ENCODE results near the gene OLFM2. TPM values are rescaled to one million over a fixed set of nuclear protein-coding genes. Genes with fewer than 3 reads are reported as not detected.
A peak's percentile ranks its signal among the peaks of the same experiment; 100 is the strongest.
"Not testable (repeated sequence)": the region's sequence is repeated elsewhere in the genome, so short reads cannot be mapped to it uniquely, and the experiment has no call there.

Gene OLFM2
- total RNA-seq, 1 experiment from 2014 or later: 106 TPM

DNA sequence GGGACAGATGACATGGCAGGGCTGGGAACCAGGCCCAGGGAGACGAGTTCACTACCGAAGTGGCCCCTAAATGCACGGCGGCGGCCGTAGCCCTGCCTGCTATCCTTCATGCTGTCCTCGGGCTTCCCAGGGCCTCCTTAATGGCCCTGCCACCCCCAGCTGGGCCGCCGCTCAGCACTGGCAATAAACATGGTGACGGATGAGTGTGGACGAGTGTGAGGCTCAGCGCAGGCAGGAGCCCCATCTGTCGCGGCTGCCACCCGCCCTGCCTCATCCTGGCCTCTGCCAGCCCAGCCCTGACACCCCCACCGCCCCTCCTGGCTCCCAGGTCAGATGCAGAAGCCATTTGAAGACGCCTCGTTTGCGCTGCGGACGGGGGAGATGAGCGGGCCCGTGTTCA is 87.6 kb downstream of the OLFM2 start:
- Histone ChIP-seq H3K27ac (ENCODE audit: low read depth, low read length, poor library complexity, severe bottlenecking) (no peak overlapping the region), H3K4me3 (ENCODE audit: low read depth, low read length, poor library complexity, severe bottlenecking) (no peak overlapping the region), H3K27me3 (replicated peaks; ENCODE audit: insufficient read depth, low read depth, low read length, poor library complexity) (no peaks in the 10 kb centered on the region), H3K4me1 (ENCODE audit: insufficient read depth, low read length, poor library complexity, severe bottlenecking) (peaks cover 14% of the 10 kb centered on the region), H3K36me3 (ENCODE audit: insufficient read depth, low read length, poor library complexity, severe bottlenecking) (peaks cover 9% of the 10 kb centered on the region), H3K9me3 (ENCODE audit: low read depth, low read length, poor library complexity, severe bottlenecking) (no peaks in the 10 kb centered on the region)
- BruUV-seq (replicated peaks): no TSS peak
- DNase-seq (ENCODE audit: low spot score): no peak
- TF ChIP-seq, protein P1, sequence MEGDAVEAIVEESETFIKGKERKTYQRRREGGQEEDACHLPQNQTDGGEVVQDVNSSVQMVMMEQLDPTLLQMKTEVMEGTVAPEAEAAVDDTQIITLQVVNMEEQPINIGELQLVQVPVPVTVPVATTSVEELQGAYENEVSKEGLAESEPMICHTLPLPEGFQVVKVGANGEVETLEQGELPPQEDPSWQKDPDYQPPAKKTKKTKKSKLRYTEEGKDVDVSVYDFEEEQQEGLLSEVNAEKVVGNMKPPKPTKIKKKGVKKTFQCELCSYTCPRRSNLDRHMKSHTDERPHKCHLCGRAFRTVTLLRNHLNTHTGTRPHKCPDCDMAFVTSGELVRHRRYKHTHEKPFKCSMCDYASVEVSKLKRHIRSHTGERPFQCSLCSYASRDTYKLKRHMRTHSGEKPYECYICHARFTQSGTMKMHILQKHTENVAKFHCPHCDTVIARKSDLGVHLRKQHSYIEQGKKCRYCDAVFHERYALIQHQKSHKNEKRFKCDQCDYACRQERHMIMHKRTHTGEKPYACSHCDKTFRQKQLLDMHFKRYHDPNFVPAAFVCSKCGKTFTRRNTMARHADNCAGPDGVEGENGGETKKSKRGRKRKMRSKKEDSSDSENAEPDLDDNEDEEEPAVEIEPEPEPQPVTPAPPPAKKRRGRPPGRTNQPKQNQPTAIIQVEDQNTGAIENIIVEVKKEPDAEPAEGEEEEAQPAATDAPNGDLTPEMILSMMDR (conservative IDR thresholded peaks at IDR 0.05; ENCODE audit: low read depth, low read length): no peak
- TF ChIP-seq EZH2 (IDR thresholded peaks at IDR 0.05; ENCODE audit: borderline replicate concordance, low read depth, low read length, poor library complexity, severe bottlenecking): no peak
- ChIA-PET POLR2A (ENCODE audit: low non-redundant PET) (no interaction called here), CTCF (no interaction called here)
- intact Hi-C loops (cut with micrococcal nuclease; ENCODE audit: unreplicated experiment): loop anchor here (5.0 kb wide), 1 partner anchor 64 kb away; no protein-coding TSS in a partner anchor

DNA sequence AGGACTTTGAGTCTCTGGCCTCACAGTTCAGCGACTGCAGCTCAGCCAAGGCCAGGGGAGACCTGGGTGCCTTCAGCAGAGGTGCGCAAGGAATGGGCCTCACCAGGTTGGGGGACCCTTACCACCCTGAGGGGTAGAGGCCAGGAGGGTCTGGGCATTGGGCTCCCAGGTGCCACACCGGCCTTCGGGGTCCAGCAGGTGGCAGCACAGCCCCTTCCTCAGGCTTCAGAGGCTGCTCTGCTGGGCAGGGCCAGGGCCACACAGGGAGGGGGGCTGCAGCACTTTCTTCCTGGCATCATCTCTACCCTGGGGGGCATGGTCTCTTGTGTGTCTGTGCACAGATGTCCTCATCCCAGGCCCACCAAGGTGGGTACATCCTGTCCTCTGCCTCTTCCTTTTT is 88.3 kb downstream of the OLFM2 start:
- BruUV-seq (replicated peaks): no TSS peak
- H3K36me3 ChIP-seq (ENCODE audit: insufficient read depth, low read length, poor library complexity, severe bottlenecking): peaks cover 16% of the 10 kb centered on the region
- H3K9me3 ChIP-seq (ENCODE audit: low read depth, low read length, poor library complexity, severe bottlenecking): no peaks in the 10 kb centered on the region
- H3K27me3 ChIP-seq (replicated peaks; ENCODE audit: insufficient read depth, low read depth, low read length, poor library complexity): no peaks in the 10 kb centered on the region
- no peak overlapping the region for H3K4me3 ChIP-seq (ENCODE audit: low read depth, low read length, poor library complexity, severe bottlenecking)
- DNase-seq (ENCODE audit: low spot score): no peak
- no peak overlapping the region for H3K27ac ChIP-seq (ENCODE audit: low read depth, low read length, poor library complexity, severe bottlenecking)
- TF ChIP-seq EZH2 (IDR thresholded peaks at IDR 0.05; ENCODE audit: borderline replicate concordance, low read depth, low read length, poor library complexity, severe bottlenecking): no peak
- TF ChIP-seq, protein P1 (conservative IDR thresholded peaks at IDR 0.05; ENCODE audit: low read depth, low read length): peak; percentile 64
- POLR2A ChIA-PET (ENCODE audit: low non-redundant PET): no interaction called here
- intact Hi-C loops (cut with micrococcal nuclease; ENCODE audit: unreplicated experiment): loop anchor here (5.0 kb wide), 1 partner anchor 64 kb away; no protein-coding TSS in a partner anchor
- CTCF ChIA-PET: no interaction called here
- H3K4me1 ChIP-seq (ENCODE audit: insufficient read depth, low read length, poor library complexity, severe bottlenecking): peaks cover 14% of the 10 kb centered on the region

DNA sequence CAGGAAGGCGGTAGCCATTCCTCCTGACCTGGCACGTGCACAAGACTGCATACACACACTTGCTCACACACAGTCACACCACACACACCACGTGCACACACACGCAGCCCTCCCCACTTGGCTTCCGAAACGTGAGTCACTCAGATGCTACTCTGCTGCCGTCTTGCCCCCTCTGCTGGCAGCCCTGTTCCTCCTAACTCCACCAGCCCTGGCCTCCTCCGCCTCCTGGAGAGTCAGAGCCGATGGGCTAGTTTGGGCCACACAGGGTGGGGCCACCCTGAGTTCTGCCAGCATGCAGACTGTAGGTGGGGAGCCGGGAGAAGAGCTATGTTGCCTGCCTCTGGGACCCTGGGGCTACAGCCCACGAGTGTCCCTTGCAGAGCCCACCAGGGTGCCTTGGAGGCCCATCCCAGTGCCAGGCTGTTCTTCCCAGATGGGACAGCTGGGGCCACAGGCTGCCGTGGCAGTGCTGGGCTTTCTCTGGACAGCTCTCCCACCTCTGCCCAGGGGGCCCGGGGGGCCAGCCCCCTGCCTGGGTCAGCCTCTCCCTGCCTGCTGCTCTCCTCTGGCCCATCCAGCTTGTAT is 89.1 kb downstream of the OLFM2 start:
- DNase-seq (ENCODE audit: low spot score): peak; percentile 81
- no TSS peak for BruUV-seq (replicated peaks)
- H3K27me3 ChIP-seq (replicated peaks; ENCODE audit: insufficient read depth, low read depth, low read length, poor library complexity): no peaks in the 10 kb centered on the region
- no peaks in the 10 kb centered on the region for H3K9me3 ChIP-seq (ENCODE audit: low read depth, low read length, poor library complexity, severe bottlenecking)
- H3K36me3 ChIP-seq (ENCODE audit: insufficient read depth, low read length, poor library complexity, severe bottlenecking): peaks cover 25% of the 10 kb centered on the region
- no peak overlapping the region for H3K4me3 ChIP-seq (ENCODE audit: low read depth, low read length, poor library complexity, severe bottlenecking)
- ChIA-PET POLR2A (ENCODE audit: low non-redundant PET) (interaction anchor here (0.6 kb wide), 1 partner anchor 348 kb away, joined by 3 read pairs; the partner anchor contains the start of gene DNMT1), CTCF (interaction anchor here (0.6 to 0.7 kb wide), 3 partner anchors 11 to 1154 kb away, joined by 3 to 4 read pairs (median 3); no protein-coding TSS in a partner anchor)
- H3K27ac ChIP-seq (ENCODE audit: low read depth, low read length, poor library complexity, severe bottlenecking): peak overlapping the region; percentile 42
- intact Hi-C loops (cut with micrococcal nuclease; ENCODE audit: unreplicated experiment): loop anchor here (5.0 kb wide), 1 partner anchor 65 kb away; no protein-coding TSS in a partner anchor
- no peak for TF ChIP-seq EZH2 (IDR thresholded peaks at IDR 0.05; ENCODE audit: borderline replicate concordance, low read depth, low read length, poor library complexity, severe bottlenecking)
- TF ChIP-seq, protein P1 (conservative IDR thresholded peaks at IDR 0.05; ENCODE audit: low read depth, low read length): peak; percentile 70
- H3K4me1 ChIP-seq (ENCODE audit: insufficient read depth, low read length, poor library complexity, severe bottlenecking): peaks cover 14% of the 10 kb centered on the region

DNA sequence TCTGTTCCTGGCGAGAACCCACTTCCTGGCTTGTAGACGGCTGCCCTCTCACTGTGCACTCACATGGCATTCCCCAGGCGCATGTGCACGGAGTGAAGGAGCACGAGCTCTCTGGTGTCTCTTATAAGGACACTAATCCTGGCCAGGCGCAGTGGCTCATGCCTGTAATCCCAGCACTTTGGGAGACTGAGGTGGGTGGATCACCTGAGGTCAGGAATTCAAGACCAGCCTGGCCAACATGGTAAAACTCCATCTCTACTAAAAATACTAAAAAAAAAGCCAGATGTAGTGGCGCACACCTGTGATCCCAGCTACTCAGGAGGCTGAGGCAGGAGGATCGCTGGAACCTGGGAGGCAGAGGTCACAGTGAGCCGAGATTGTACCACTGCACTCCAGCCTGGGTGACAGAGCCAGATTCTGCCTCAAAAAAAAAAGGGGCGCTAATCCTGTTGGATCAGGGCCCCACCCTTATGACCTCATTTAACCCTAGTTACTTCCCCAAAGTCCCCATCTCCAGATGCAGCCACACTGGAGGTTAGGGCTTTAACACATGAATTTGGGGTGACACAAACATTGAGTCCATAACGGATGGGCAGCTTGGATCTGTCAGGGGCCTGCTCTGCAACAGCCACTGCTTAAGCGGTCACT is 92.6 kb downstream of the OLFM2 start:
- H3K9me3 ChIP-seq (ENCODE audit: low read depth, low read length, poor library complexity, severe bottlenecking); H3K27ac ChIP-seq (ENCODE audit: low read depth, low read length, poor library complexity, severe bottlenecking); CTCF ChIA-PET; intact Hi-C loops (cut with micrococcal nuclease; ENCODE audit: unreplicated experiment); H3K27me3 ChIP-seq (replicated peaks; ENCODE audit: insufficient read depth, low read depth, low read length, poor library complexity); DNase-seq (ENCODE audit: low spot score); H3K4me1 ChIP-seq (ENCODE audit: insufficient read depth, low read length, poor library complexity, severe bottlenecking); POLR2A ChIA-PET (ENCODE audit: low non-redundant PET); H3K4me3 ChIP-seq (ENCODE audit: low read depth, low read length, poor library complexity, severe bottlenecking); BruUV-seq (replicated peaks): not testable (repeated sequence)
- peaks cover 48% of the 10 kb centered on the region for H3K36me3 ChIP-seq (ENCODE audit: insufficient read depth, low read length, poor library complexity, severe bottlenecking)
